HG02642 (cell line): ENCODE data around the gene SH3BGR.
"Not testable (repeated sequence)": the region's sequence is repeated elsewhere in the genome, so short reads cannot be mapped to it uniquely, and the experiment has no call there.

Experiments used
- ATAC-seq: cut with Tn5 transposase; IDR thresholded peaks from one replicate; pipeline ENCODE4 v1.9.1; 2021; ENCODE audit warnings: mild to moderate bottlenecking; ENCODE audit not compliant: unreplicated experiment, poor library complexity

SH3BGR gene

GRCh38 chr21:39451332-39452206, at the start of gene SH3BGR:
Gene SH3BGR (plus strand): TSS chr21:39451970. CDS start chr21:39452097, 127 bp downstream.
- ATAC-seq, result no peak

GRCh38 chr21:39406065-39406464, 45.7 kb upstream of the SH3BGR start:
- ATAC-seq, result no peak

- not testable (repeated sequence) for ATAC-seq
These were observed 32.6 kb upstream of the SH3BGR start for GRCh38 chr21:39419204-39419603.

GRCh38 chr21:39422527-39423241, 29.1 kb upstream of the SH3BGR start:
- no peak for ATAC-seq

GRCh38 chr21:39429445-39429844, 22.3 kb upstream of the SH3BGR start:
- no peak for ATAC-seq

GRCh38 chr21:39430016-39430415, 21.8 kb upstream of the SH3BGR start:
- ATAC-seq, result no peak

- no peak for ATAC-seq
These were observed 21.3 kb upstream of the SH3BGR start for GRCh38 chr21:39430457-39430856.

GRCh38 chr21:39430954-39431353, 20.8 kb upstream of the SH3BGR start:
- ATAC-seq, result no peak

GRCh38 chr21:39434950-39435349, 16.8 kb upstream of the SH3BGR start:
- no peak for ATAC-seq

GRCh38 chr21:39439232-39439631, 12.5 kb upstream of the SH3BGR start:
- no peak for ATAC-seq

- no peak for ATAC-seq
These were observed 10.0 kb upstream of the SH3BGR start for GRCh38 chr21:39441502-39442475.

GRCh38 chr21:39444421-39445180, 7.2 kb upstream of the SH3BGR start:
- ATAC-seq, result peak; percentile 0

GRCh38 chr21:39445321-39446269, 6.2 kb upstream of the SH3BGR start, which contains the start of gene LCA5L:
Gene LCA5L (minus strand): TSS chr21:39445778. CDS start chr21:39428493, 17,285 bp downstream.
- ATAC-seq, result peak; percentile 94

- ATAC-seq, result no peak
These were observed 4.5 kb upstream of the SH3BGR start for GRCh38 chr21:39447264-39447663.

- no peak for ATAC-seq
These were observed 618 bp downstream of the SH3BGR start for GRCh38 chr21:39452207-39452969.

- no peak for ATAC-seq
These were observed 1.2 kb downstream of the SH3BGR start for GRCh38 chr21:39452970-39453342.

GRCh38 chr21:39453571-39454179, 1.9 kb downstream of the SH3BGR start:
- no peak for ATAC-seq
